Inferior parietal cortex (tissue), 1 donor: ENCODE results near the gene MRPL11.
"Not testable (repeated sequence)": the region's sequence is repeated elsewhere in the genome, so short reads cannot be mapped to it uniquely, and the experiment has no call there.

Source experiments
- DNase-seq: peaks from one replicate; pipeline ENCODE4 v3.0.0-alpha.2; 2016; ENCODE audit errors: extremely low spot score

Gene MRPL11

GRCh38 chr11:66431287-66431686, 7.4 kb downstream of the MRPL11 start:
- DNase-seq: not testable (repeated sequence)

GRCh38 chr11:66429983-66430602, 8.6 kb downstream of the MRPL11 start:
- DNase-seq: peak; percentile 73

- DNase-seq: no peak
These were observed 9.7 kb downstream of the MRPL11 start for GRCh38 chr11:66428933-66429332.

DNA sequence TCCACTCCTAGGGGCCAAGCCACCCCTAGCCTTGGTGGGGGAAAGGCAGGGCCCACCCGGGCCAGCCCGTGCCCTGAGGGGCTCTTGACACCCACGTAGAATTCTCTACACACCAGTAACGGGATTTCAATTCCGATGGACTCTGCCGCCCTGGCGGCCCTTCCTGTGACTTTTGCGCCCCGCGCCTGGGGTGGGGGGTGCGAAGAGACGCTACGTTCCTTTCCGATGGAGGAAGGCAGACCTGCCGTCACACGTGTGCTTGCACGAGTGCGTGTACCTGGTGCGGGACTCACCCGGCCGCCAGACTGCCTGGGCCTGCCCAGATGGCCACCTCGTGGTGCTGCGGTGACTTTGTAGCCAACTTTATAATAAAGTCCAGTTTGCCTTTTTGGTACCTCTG, 12.3 kb downstream of the MRPL11 start:
- no peak for DNase-seq

DNA sequence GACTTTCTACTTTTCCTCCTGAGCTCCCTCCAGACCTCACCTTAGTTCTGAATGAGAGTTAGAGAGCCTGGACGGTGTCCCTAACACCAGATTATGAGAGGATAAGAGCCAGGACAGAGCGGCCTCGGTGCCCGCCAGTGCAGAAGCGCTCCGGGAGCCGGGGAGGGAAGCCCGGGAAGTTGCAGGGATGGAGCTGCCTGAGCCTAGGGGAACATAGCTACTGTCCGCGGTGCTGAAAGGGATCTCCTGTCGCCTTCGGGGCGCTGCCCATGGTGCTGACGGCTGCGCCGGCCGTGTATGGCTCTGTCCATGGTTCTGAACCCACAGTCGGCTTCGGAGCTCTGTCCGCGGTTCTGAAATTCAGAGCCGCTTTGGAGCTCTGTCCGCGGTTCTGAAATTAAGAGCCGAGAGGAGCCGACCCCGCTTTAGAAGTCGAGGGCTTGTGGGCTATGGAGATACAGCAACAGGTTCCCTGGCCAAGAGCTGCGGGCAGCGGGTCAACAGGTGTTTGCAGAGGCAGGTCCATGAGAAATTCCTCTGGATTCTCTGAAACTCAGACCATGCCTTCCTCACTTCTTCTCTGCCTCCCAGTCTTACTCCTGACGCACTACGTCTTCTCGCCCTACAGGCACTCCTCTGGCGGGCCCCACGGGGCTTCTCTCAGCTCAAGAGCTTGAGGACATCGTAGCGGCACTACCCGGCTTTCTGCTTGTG, 17.0 kb downstream of the MRPL11 start:
- peak; percentile 81 for DNase-seq

GRCh38 chr11:66420671-66421476, 17.8 kb downstream of the MRPL11 start, which contains the start of gene NPAS4:
Gene NPAS4 (plus strand): TSS chr11:66421035. CDS start chr11:66421180, 145 bp downstream.
- no peak for DNase-seq

GRCh38 chr11:66419825-66420224, 18.8 kb downstream of the MRPL11 start:
- no peak for DNase-seq

GRCh38 chr11:66418986-66419308, 19.7 kb downstream of the MRPL11 start:
- no peak for DNase-seq

GRCh38 chr11:66418168-66418985, 20.3 kb downstream of the MRPL11 start:
- DNase-seq: peak; percentile 52

DNA sequence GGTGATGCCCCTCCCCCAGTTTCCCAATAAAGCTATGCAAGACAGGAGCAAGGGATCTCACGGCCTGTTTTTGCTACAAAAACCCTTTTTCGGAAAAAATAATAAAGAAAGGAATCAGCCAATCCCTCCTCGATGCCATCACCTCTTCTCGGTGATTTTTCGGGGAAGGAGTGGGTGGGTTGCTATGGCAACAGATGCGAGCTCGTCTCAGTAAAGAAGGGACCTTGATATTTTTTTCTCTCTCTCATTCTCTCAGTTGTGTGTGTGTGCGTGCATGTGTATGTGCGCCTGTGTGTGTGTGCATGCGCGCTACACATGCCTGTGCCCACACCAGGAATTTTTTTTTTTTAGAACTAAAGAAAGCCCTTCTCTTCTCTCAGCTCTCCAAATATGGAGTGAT, 21.6 kb downstream of the MRPL11 start:
- DNase-seq: peak; percentile 70

- no peak for DNase-seq
These were observed 23.2 kb downstream of the MRPL11 start for GRCh38 chr11:66415423-66415822.

DNA sequence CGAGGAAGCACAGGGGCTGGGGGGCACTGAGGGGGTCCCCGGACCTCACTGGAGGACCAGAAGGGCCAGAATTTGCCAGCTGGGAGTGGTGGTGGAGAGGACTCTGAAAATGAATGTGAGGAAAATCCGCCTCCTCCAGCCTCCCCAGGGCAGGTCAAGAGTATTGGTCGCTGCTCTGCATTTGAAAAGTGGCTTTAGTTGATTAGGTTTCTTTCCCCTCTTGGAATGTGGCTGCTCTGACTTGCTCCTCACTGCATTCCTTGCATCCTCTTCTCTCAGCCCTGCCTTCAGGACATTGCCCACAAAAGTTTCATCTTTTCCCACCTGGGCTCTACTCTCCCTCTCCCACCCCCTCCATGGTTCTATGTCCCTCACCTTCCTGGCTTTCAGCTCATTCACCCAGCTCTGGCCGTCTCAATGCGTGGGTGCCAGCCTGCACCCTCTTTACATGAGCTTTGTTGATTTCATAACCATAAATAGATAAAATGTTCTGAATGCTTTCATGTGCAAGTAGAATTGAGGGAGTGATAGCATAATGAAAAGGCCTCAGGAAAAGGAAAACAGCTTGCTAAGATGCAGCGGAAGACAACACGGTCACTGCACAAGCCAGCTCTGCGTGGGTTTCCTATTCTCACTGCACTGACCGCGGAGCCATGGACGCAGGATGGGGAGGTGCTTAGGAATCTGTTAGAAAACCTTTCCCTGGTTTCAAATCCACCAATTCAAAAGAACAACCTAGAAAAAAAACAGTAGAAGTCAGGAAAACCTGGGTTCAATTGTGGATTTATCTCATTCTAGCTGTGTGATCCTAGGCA, 24.3 kb downstream of the MRPL11 start:
- DNase-seq: no peak

- no peak for DNase-seq
These were observed 25.5 kb downstream of the MRPL11 start for GRCh38 chr11:66413167-66413566.

GRCh38 chr11:66412110-66412509, 26.5 kb downstream of the MRPL11 start:
- no peak for DNase-seq

GRCh38 chr11:66411323-66411722, 27.3 kb downstream of the MRPL11 start:
- DNase-seq: no peak

DNA sequence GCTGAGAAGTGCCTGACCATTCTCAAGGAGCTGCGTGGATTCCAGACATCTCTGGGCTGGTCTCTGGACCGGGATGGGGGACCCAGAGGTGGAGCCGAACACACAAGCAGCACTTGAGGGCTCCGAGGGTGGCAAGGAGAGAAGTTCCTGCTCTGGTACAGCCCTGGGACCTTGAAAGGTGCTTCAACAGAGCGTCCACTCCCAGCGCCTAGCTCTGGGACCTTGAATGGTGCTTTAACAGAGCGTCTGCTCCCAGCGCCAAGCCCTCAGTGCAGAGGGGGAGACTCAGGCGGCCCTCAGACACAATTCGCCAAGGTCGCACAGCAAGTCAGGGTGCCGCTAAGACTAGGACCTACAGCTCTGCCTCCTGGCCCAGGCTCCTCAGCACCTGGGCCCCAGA, 28.5 kb downstream of the MRPL11 start:
- no peak for DNase-seq

- no peak for DNase-seq
These were observed 29.4 kb downstream of the MRPL11 start for GRCh38 chr11:66409226-66409625.

- peak; percentile 93 for DNase-seq
These were observed 30.0 kb downstream of the MRPL11 start for GRCh38 chr11:66408488-66409214.

DNA sequence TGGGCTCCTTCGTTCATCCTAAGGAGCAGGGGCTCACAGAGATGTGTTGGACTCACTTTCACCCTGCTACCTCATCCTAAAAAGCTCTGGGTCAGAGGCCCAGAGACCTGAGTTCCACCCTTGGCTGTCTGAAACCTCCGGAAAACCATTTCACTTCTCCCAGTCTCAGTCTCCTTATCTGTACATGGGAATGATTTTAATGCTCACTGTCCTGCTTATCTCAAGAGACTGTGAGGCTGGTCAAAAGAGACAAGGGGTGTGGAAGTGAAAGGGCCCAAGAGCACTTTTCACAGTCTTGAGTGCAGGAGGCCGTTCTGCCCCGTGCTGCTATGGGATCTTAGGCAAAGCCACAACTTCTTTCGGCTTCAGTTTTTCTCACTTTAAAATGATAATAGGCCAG, 31.0 kb downstream of the MRPL11 start:
- no peak for DNase-seq

DNA sequence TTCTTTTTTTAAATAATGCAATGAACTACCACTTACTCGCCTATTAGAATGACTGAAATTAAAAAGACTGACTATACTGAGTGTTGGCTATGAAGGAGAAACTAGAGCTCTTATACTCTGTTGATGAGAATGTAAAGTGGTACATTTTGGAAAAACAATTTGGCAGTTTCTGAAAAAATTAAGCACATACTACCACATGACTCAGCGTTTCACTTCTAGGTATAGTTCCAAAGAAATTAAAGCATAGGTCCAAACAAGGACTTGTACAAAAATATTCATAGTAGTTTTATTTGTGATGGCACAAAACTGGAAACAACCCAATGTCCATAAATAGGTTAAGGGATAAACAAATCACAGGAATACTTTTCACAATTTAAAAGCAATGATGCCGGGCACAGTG, 44.7 kb downstream of the MRPL11 start:
- no peak for DNase-seq
